ENCODE data around the gene GANC. TPM values are rescaled to one million over a fixed set of nuclear protein-coding genes. Genes with fewer than 3 reads are reported as not detected.

The GANC gene
- total and polyA plus RNA-seq, 10 donors, result 7.4 to 65.9 (median 42.3) TPM

- H3K9me3 ChIP-seq, result no peaks in the 10 kb centered on the region
- H3K36me3 ChIP-seq, result peaks cover 0 to 91% (median 12%) of the 10 kb centered on the region in 6 donors
- no peaks in the 10 kb centered on the region for H3K27me3 ChIP-seq (replicated peaks in 1 of 7)
- no peak overlapping the region for H3K4me3 ChIP-seq
- no peak for TF ChIP-seq CTCF (IDR thresholded peaks at IDR 0.05 in 8 of 11, conservative IDR thresholded peaks at IDR 0.05 in 3 of 11)
- TF ChIP-seq POLR2A (IDR thresholded peaks at IDR 0.05), result no peak
- TF ChIP-seq POLR2AphosphoS5 (IDR thresholded peaks at IDR 0.05), result peak in 1 of 3 donors; percentile 5
- peaks cover 0 to 5% (median 0%) of the 10 kb centered on the region in 6 donors for H3K4me1 ChIP-seq
- DNase-seq, result no peak
- intact Hi-C loops (cut with DNase I; ENCODE audit: low total_unique reads), result no loop called here
- WGBS, 5 donors, result 74 to 80% (median 79%) methylated on average over 8 to 15 of the region's 15 CpGs
- H3K27ac ChIP-seq, result peak overlapping the region in 2 of 8 donors; percentile 42 to 60
Observed at GRCh38 chr15:42402455-42403205, 129.6 kb downstream of the GANC start.

- H3K4me3 ChIP-seq, result no peak overlapping the region
- no peaks in the 10 kb centered on the region for H3K9me3 ChIP-seq
- intact Hi-C loops (cut with DNase I; ENCODE audit: low total_unique reads), result no loop called here
- 85 to 95% (median 92%) methylated on average over 7 of the region's 7 CpGs for WGBS, 5 donors
- TF ChIP-seq POLR2AphosphoS5 (IDR thresholded peaks at IDR 0.05), result no peak
- TF ChIP-seq CTCF (IDR thresholded peaks at IDR 0.05 in 8 of 11, conservative IDR thresholded peaks at IDR 0.05 in 3 of 11), result no peak
- no peak overlapping the region for H3K27ac ChIP-seq
- H3K36me3 ChIP-seq, result peaks cover 0 to 92% (median 12%) of the 10 kb centered on the region in 6 donors
- DNase-seq, result no peak
- H3K27me3 ChIP-seq (replicated peaks in 1 of 7), result no peaks in the 10 kb centered on the region
- peaks cover 0 to 5% (median 0%) of the 10 kb centered on the region in 6 donors for H3K4me1 ChIP-seq
Observed at GRCh38 chr15:42403389-42403788, 130.4 kb downstream of the GANC start.

- H3K4me1 ChIP-seq, result peaks cover 0 to 5% (median 0%) of the 10 kb centered on the region in 6 donors
- 83 to 95% (median 91%) methylated on average over 8 to 12 of the region's 12 CpGs for WGBS, 5 donors
- no peaks in the 10 kb centered on the region for H3K27me3 ChIP-seq (replicated peaks in 1 of 7)
- H3K9me3 ChIP-seq, result no peaks in the 10 kb centered on the region
- no peak overlapping the region for H3K4me3 ChIP-seq
- DNase-seq, result no peak
- H3K27ac ChIP-seq, result no peak overlapping the region
- no peak for TF ChIP-seq POLR2AphosphoS5 (IDR thresholded peaks at IDR 0.05)
- TF ChIP-seq POLR2A (IDR thresholded peaks at IDR 0.05), result no peak
- TF ChIP-seq CTCF (IDR thresholded peaks at IDR 0.05 in 8 of 11, conservative IDR thresholded peaks at IDR 0.05 in 3 of 11), result no peak
- H3K36me3 ChIP-seq, result peaks cover 0 to 94% (median 8%) of the 10 kb centered on the region in 6 donors
- intact Hi-C loops (cut with DNase I; ENCODE audit: low total_unique reads), result no loop called here
Observed at GRCh38 chr15:42404461-42405235, 131.6 kb downstream of the GANC start.
